CD14-positive monocyte (primary cell): ENCODE measurements around the gene CCDC74A. TPM values are rescaled to one million over a fixed set of nuclear protein-coding genes. Genes with fewer than 3 reads are reported as not detected.
"Not testable (repeated sequence)": the region's sequence is repeated elsewhere in the genome, so short reads cannot be mapped to it uniquely, and the experiment has no call there.

Experiments
- DNase-seq, 3 donors: peaks; one replicate each; pipeline ENCODE4 v3.0.0-alpha.2; 2011 to 2022
- H2AFZ ChIP-seq: 2 replicates; pipeline ENCODE4 v1.6.0; 2012; ENCODE audit warnings: mild to moderate bottlenecking, low read depth, low read length, inconsistent platforms; ENCODE audit not compliant: insufficient read depth, poor library complexity, severe bottlenecking
- H3K27ac ChIP-seq, 2 donors: 1 replicate in 1 of 2; 2 replicates in 1 of 2; pipeline ENCODE4 v1.5.1; 2012 to 2013; ENCODE audit warnings: low read length in 2 of 2, control low read depth in 1 of 2, inconsistent platforms in 1 of 2, low read depth in 1 of 2, mild to moderate bottlenecking in 1 of 2
- H3K27me3 ChIP-seq, 2 donors: one replicate each; pipeline versions ENCODE4 v1.6.0 to v1.6.1; 2011 to 2013; ENCODE audit warnings: low read length in 2 of 2; ENCODE audit not compliant: control insufficient read depth in 2 of 2, insufficient read depth in 2 of 2
- H3K36me3 ChIP-seq, 2 donors: replicated peaks in 1 of 2; 1 replicate in 1 of 2; 2 replicates in 1 of 2; pipeline versions ENCODE4 v1.5.1 to v1.6.1; 2012 to 2013; ENCODE audit warnings: low read length in 2 of 2, control low read depth in 1 of 2, inconsistent platforms in 1 of 2, mild to moderate bottlenecking in 1 of 2; ENCODE audit not compliant: insufficient read depth in 2 of 2, control insufficient read depth in 1 of 2
- H3K4me1 ChIP-seq, 2 donors: 1 replicate in 1 of 2; 2 replicates in 1 of 2; pipeline versions ENCODE4 v1.5.1 to v1.6.1; 2012 to 2013; ENCODE audit warnings: low read length in 2 of 2, control low read depth in 1 of 2, inconsistent platforms in 1 of 2, mild to moderate bottlenecking in 1 of 2, moderate library complexity in 1 of 2; ENCODE audit not compliant: insufficient read depth in 2 of 2, control insufficient read depth in 1 of 2
- H3K4me2 ChIP-seq: replicated peaks from 2 replicates; pipeline ENCODE3; 2012; ENCODE audit warnings: low read length, moderate library complexity, mild to moderate bottlenecking; ENCODE audit not compliant: poor library complexity, severe bottlenecking; ENCODE audit errors: extremely low read depth
- H3K4me3 ChIP-seq, 3 experiments: fragments of 200-600 bp in 1 of 3; sonication (generic) in 1 of 3; replicated peaks in 1 of 3; 1 replicate in 2 of 3; 2 replicates in 1 of 3; pipeline ENCODE4 v1.5.1; 2011 to 2013; ENCODE audit warnings: low read length in 3 of 3, mild to moderate bottlenecking in 3 of 3, control low read depth in 2 of 3, low read depth in 2 of 3, inconsistent platforms in 1 of 3, moderate library complexity in 1 of 3
- H3K79me2 ChIP-seq: 2 replicates; pipeline ENCODE4 v1.6.0; 2012; ENCODE audit warnings: mild to moderate bottlenecking, control low read depth, inconsistent platforms, low read length, moderate library complexity; ENCODE audit not compliant: insufficient read depth
- H3K9ac ChIP-seq: 2 replicates; pipeline ENCODE4 v1.6.0; 2017; ENCODE audit warnings: low read length, mild to moderate bottlenecking; ENCODE audit not compliant: insufficient read depth, poor library complexity, severe bottlenecking
- H3K9me3 ChIP-seq, 2 donors: replicated peaks in 1 of 2; 1 replicate in 1 of 2; 2 replicates in 1 of 2; pipeline versions ENCODE4 v1.5.1 to v1.6.1; 2012 to 2013; ENCODE audit warnings: low read length in 2 of 2, control low read depth in 1 of 2; ENCODE audit not compliant: control insufficient read depth in 1 of 2, insufficient read depth in 1 of 2
- H4K20me1 ChIP-seq: 2 replicates; pipeline ENCODE4 v1.6.0; 2012; ENCODE audit warnings: mild to moderate bottlenecking, low read length, control low read depth, moderate library complexity; ENCODE audit not compliant: insufficient read depth
- H3K27ac Mint-ChIP-seq, 7 donors: one replicate each; pipeline ENCODE4 v1.8.0; 2020; ENCODE audit warnings: mild to moderate bottlenecking in 7 of 7, mixed read lengths in 7 of 7, moderate library complexity in 6 of 7, inconsistent platforms in 2 of 7
- H3K27me3 Mint-ChIP-seq, 3 donors: one replicate each; pipeline ENCODE4 v1.8.0; 2021 to 2022; ENCODE audit warnings: low read depth in 3 of 3, mild to moderate bottlenecking in 3 of 3, mixed read lengths in 3 of 3, moderate library complexity in 3 of 3, inconsistent platforms in 1 of 3
- H3K36me3 Mint-ChIP-seq, 2 donors: one replicate each; pipeline ENCODE4 v1.8.0; 2020; ENCODE audit warnings: mixed read lengths in 2 of 2, inconsistent platforms in 1 of 2, mild to moderate bottlenecking in 1 of 2
- H3K4me1 Mint-ChIP-seq: one replicate; pipeline ENCODE4 v1.8.0; 2020; ENCODE audit warnings: mild to moderate bottlenecking, mixed read lengths
- H3K4me3 Mint-ChIP-seq, 2 donors: one replicate each; pipeline ENCODE4 v1.8.0; 2020; ENCODE audit warnings: mild to moderate bottlenecking in 2 of 2, mixed read lengths in 2 of 2, moderate library complexity in 1 of 2
- H3K9me3 Mint-ChIP-seq, 7 donors: one replicate each; pipeline ENCODE4 v1.8.0; 2020 to 2022; ENCODE audit warnings: mixed read lengths in 7 of 7, mild to moderate bottlenecking in 6 of 7, moderate library complexity in 6 of 7, inconsistent platforms in 2 of 7
- WGBS: methylation state at CpG from one replicate; pipeline ENCODE4 v1.1.5; 2013; ENCODE audit warnings: missing lambda C conversion rate; ENCODE audit not compliant: insufficient coverage; 5-methylcytosine and 5-hydroxymethylcytosine counted together
- intact Hi-C, 2 donors: fragments of 100-400 bp; cut with micrococcal nuclease; formaldehyde crosslinking; loops; one replicate each; pipeline versions ENCODE4 v1.15.0 to v1.15.1; 2023
- polyA plus RNA-seq, 3 donors: library from polyadenylated mRNA; depleted of rRNA in 1 of 3; unstranded in 2 of 3; stranded (reverse) in 1 of 3; fragments of 300-500 nt in 2 of 3; fragments of >200 nt in 1 of 3; fragmentation: Illumina TruSeq in 2 of 3; gene quantifications; 1 replicate in 2 of 3; 2 replicates in 1 of 3; pipeline ENCODE4 v1.2.3, GENCODE V29; 2012 to 2021

Gene CCDC74A
- polyA plus RNA-seq, 3 donors = not detected

- H4K20me1 ChIP-seq, H3K27ac Mint-ChIP-seq, DNase-seq, H2AFZ ChIP-seq, H3K9me3 ChIP-seq, H3K4me3 ChIP-seq, H3K36me3 Mint-ChIP-seq, H3K4me2 ChIP-seq, H3K36me3 ChIP-seq, H3K9me3 Mint-ChIP-seq, H3K27ac ChIP-seq, H3K9ac ChIP-seq, H3K4me3 Mint-ChIP-seq, H3K79me2 ChIP-seq, intact Hi-C loops: not testable (repeated sequence)
- Histone ChIP-seq H3K27me3 (peaks cover 0 to 17% of the 10 kb centered on the region in 2 donors), H3K4me1 (peaks cover 7 to 10% of the 10 kb centered on the region in 2 donors)
- peaks cover 14% of the 10 kb centered on the region for H3K4me1 Mint-ChIP-seq
- H3K27me3 Mint-ChIP-seq = peaks cover 22 to 44% (median 24%) of the 10 kb centered on the region in 3 donors
- WGBS = no CpG with 5 or more reads among the region's 5 CpGs
Measured at GRCh38 chr2:131529864-131530445, 2.3 kb downstream of the CCDC74A start.

- H3K27me3 Mint-ChIP-seq = peaks cover 24 to 44% (median 24%) of the 10 kb centered on the region in 3 donors
- DNase-seq, H3K36me3 Mint-ChIP-seq, H3K9me3 Mint-ChIP-seq, H3K9ac ChIP-seq, H2AFZ ChIP-seq, H3K36me3 ChIP-seq, H4K20me1 ChIP-seq, H3K79me2 ChIP-seq, H3K27ac Mint-ChIP-seq, H3K9me3 ChIP-seq, intact Hi-C loops, H3K27ac ChIP-seq, H3K4me2 ChIP-seq, H3K4me3 ChIP-seq, H3K4me3 Mint-ChIP-seq: not testable (repeated sequence)
- WGBS = 74% methylated on average over 7 of the region's 22 CpGs
- Histone ChIP-seq H3K27me3 (peaks cover 0 to 17% of the 10 kb centered on the region in 2 donors), H3K4me1 (peaks cover 7 to 10% of the 10 kb centered on the region in 2 donors)
- H3K4me1 Mint-ChIP-seq = peaks cover 14% of the 10 kb centered on the region
Measured at GRCh38 chr2:131530626-131531344, 3.1 kb downstream of the CCDC74A start.

- H4K20me1 ChIP-seq, H3K4me3 Mint-ChIP-seq, H3K36me3 Mint-ChIP-seq, H3K79me2 ChIP-seq, intact Hi-C loops, H2AFZ ChIP-seq, H3K27ac Mint-ChIP-seq, H3K4me3 ChIP-seq, H3K9me3 Mint-ChIP-seq, H3K27ac ChIP-seq, H3K9ac ChIP-seq, H3K9me3 ChIP-seq, H3K36me3 ChIP-seq, DNase-seq, H3K4me2 ChIP-seq: not testable (repeated sequence)
- peaks cover 23 to 36% (median 24%) of the 10 kb centered on the region in 3 donors for H3K27me3 Mint-ChIP-seq
- WGBS = no CpG with 5 or more reads among the region's 11 CpGs
- Histone ChIP-seq H3K27me3 (peaks cover 0 to 17% of the 10 kb centered on the region in 2 donors), H3K4me1 (peaks cover 7 to 10% of the 10 kb centered on the region in 2 donors)
- H3K4me1 Mint-ChIP-seq = peaks cover 14% of the 10 kb centered on the region
Measured at GRCh38 chr2:131531547-131532185, 4.0 kb downstream of the CCDC74A start.

- H3K4me3 Mint-ChIP-seq, H3K9ac ChIP-seq, H3K27ac Mint-ChIP-seq, H3K4me1 ChIP-seq, H3K36me3 Mint-ChIP-seq, H3K79me2 ChIP-seq, H3K9me3 Mint-ChIP-seq, H3K36me3 ChIP-seq, intact Hi-C loops, H3K4me2 ChIP-seq, H4K20me1 ChIP-seq, H3K4me3 ChIP-seq, H2AFZ ChIP-seq, H3K9me3 ChIP-seq, H3K27ac ChIP-seq, DNase-seq: not testable (repeated sequence)
- Mint-ChIP-seq H3K27me3 (peaks cover 17 to 24% (median 22%) of the 10 kb centered on the region in 3 donors), H3K4me1 (peaks cover 10% of the 10 kb centered on the region)
- H3K27me3 ChIP-seq = peaks cover 0 to 17% of the 10 kb centered on the region in 2 donors
- 86% methylated on average over 5 of the region's 23 CpGs for WGBS
Measured at GRCh38 chr2:131532723-131533608, 5.3 kb downstream of the CCDC74A start.
